SK-N-MC (cell line): ENCODE results near the gene C4A.
"Not testable (repeated sequence)": the region's sequence is repeated elsewhere in the genome, so short reads cannot be mapped to it uniquely, and the experiment has no call there.

Experiments used
- DNase-seq: peaks from one replicate; pipeline ENCODE4 v3.0.0-alpha.2; 2011; ENCODE audit warnings: low read depth, low spot score
- H3K27ac ChIP-seq: fragments of 200-600 bp; sonication (generic); 2 replicates; pipeline ENCODE4 v1.5.1; 2016; ENCODE audit warnings: mixed run types
- H3K36me3 ChIP-seq: fragments of 200-600 bp; sonication (generic); 2 replicates; pipeline ENCODE4 v1.6.1; 2017; ENCODE audit warnings: antibody characterized with exemption, low read length, mixed read lengths; ENCODE audit not compliant: insufficient read depth
- H3K4me3 ChIP-seq: fragments of 200-600 bp; sonication (generic); 2 replicates; pipeline ENCODE4 v1.5.1; 2016
- H3K9ac ChIP-seq: fragments of 200-600 bp; sonication (generic); 2 replicates; pipeline ENCODE4 v1.8.0; 2017; ENCODE audit warnings: mixed run types, mixed read lengths; ENCODE audit not compliant: insufficient read length
- H3K9me3 ChIP-seq: fragments of 200-600 bp; sonication (generic); 2 replicates; pipeline ENCODE4 v1.6.1; 2017; ENCODE audit warnings: low read depth, mild to moderate bottlenecking, antibody characterized with exemption, low read length, moderate library complexity, mixed read lengths

The C4A gene

DNA sequence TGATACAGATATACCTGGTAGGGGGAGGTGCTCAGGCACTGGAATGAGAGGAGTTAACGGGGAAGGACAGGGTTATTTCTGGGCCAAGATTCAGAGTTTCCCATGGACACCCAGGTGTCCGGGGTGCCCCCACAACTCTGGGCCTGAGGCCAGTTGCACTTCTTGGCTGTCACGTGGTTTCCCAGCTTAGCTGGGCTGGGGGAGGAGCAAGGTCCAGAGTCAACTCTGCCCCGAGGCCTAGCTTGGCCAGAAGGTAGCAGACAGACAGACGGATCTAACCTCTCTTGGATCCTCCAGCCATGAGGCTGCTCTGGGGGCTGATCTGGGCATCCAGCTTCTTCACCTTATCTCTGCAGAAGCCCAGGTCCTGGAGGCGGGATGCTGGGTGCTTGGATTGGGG is 32.7 kb downstream of the C4A start, which contains the start of gene C4B:
Gene C4B (plus strand): TSS at position 249 of the 400 bp plus-strand sequence. CDS start 51 bp downstream, at position 300.
- not testable (repeated sequence) for H3K4me3 ChIP-seq, H3K9me3 ChIP-seq, DNase-seq, H3K9ac ChIP-seq, H3K27ac ChIP-seq, H3K36me3 ChIP-seq

DNA sequence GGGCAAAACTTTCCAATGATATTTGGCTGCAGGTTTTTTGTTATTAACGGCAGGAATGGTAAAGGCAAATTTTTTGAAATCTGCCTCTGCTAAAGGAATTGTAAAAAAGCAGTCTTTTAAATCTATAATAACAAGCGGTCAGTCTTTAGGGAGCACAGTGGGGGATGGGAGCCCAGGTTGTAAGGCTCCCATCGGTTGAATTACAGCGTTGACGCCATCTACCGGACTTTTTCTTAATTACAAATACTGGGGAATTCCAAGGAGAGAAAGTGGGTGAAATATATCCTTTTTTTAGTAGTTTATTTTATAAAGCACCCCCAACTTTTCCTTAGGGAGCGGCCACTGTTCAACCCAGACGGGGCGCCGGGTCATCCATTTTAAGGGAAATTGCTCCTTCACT is 40.2 kb downstream of the C4A start:
- H3K9me3 ChIP-seq = not testable (repeated sequence)

DNA sequence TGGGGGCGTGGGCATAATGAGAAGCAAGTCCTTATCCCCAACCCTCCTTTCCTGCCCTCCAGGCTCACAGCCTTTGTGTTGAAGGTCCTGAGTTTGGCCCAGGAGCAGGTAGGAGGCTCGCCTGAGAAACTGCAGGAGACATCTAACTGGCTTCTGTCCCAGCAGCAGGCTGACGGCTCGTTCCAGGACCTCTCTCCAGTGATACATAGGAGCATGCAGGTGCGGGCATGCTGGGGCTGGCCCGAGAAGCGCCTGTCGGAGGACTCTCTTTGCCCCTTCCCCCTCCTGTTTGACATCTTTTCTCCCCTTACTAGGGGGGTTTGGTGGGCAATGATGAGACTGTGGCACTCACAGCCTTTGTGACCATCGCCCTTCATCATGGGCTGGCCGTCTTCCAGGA is 46.8 kb downstream of the C4A start:
- not testable (repeated sequence) for H3K9me3 ChIP-seq, H3K27ac ChIP-seq, H3K9ac ChIP-seq, H3K4me3 ChIP-seq, H3K36me3 ChIP-seq, DNase-seq

More for the DNA sequence above, 40.2 kb downstream of the C4A start:
- not testable (repeated sequence) for H3K27ac ChIP-seq, H3K36me3 ChIP-seq, H3K9ac ChIP-seq, H3K4me3 ChIP-seq, DNase-seq

DNA sequence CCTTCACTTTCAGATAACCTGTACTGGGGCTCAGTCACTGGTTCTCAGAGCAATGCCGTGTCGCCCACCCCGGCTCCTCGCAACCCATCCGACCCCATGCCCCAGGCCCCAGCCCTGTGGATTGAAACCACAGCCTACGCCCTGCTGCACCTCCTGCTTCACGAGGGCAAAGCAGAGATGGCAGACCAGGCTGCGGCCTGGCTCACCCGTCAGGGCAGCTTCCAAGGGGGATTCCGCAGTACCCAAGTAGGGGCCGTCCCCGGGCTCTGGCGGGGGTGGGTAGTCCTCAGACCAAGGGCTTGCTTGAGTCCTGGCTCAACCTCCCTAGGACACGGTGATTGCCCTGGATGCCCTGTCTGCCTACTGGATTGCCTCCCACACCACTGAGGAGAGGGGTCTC is 47.7 kb downstream of the C4A start:
- H3K9me3 ChIP-seq, DNase-seq, H3K4me3 ChIP-seq, H3K9ac ChIP-seq, H3K27ac ChIP-seq, H3K36me3 ChIP-seq: not testable (repeated sequence)

DNA sequence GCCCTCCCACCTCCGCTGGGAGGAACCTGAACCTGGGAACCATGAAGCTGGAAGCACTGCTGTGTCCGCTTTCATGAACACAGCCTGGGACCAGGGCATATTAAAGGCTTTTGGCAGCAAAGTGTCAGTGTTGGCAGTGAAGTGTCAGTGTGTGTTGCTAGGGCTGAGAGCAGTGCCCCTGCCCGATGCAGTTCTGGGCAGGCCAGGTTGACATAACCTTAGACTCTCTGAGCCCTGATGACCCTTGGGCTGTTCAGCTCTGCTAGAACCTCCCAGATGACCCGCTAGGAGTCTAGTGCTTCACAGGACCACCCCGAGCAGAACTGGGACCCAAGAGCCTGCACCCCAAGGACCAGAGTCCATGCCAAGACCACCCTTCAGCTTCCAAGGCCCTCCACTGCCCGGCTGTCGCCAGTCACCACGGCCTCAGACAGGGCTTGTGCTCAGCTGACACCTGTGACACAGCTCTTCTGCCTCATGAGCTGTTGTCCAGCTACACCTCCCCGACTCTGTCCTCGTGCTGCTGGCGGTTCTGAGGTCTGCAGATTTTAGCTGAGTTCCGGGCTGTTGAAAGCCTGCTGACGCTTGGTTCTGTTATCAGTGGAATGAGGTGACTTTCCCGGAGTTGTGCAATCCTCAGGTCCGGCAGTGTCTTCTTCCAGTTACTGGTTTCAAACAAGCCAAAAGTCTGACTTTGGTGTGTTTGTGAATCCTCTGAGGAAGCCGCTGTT is 53.6 kb downstream of the C4A start:
- H3K9ac ChIP-seq, H3K4me3 ChIP-seq, H3K36me3 ChIP-seq, H3K9me3 ChIP-seq, DNase-seq, H3K27ac ChIP-seq: not testable (repeated sequence)

DNA sequence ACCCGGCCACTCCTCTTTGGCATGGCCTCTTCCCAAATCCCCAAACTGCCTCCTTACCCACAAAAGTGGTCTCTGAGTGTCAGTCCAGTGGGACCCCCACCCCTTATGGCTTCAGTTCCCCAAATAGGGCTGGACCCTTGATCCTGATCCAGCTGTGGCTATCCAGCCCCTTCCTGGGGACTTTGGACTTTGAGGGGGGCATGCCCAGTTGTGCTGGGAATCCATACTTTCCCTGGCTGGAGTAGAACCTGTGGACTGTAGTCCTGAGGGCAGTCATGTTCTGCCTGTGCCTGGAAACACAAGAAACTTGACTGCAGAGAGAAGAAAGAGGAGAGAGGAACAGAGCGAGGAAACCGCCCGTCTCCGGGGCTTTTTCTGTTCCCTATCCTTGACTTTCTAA is 55.3 kb downstream of the C4A start:
- H3K27ac ChIP-seq, H3K9ac ChIP-seq, H3K4me3 ChIP-seq, H3K9me3 ChIP-seq, H3K36me3 ChIP-seq, DNase-seq: not testable (repeated sequence)

DNA sequence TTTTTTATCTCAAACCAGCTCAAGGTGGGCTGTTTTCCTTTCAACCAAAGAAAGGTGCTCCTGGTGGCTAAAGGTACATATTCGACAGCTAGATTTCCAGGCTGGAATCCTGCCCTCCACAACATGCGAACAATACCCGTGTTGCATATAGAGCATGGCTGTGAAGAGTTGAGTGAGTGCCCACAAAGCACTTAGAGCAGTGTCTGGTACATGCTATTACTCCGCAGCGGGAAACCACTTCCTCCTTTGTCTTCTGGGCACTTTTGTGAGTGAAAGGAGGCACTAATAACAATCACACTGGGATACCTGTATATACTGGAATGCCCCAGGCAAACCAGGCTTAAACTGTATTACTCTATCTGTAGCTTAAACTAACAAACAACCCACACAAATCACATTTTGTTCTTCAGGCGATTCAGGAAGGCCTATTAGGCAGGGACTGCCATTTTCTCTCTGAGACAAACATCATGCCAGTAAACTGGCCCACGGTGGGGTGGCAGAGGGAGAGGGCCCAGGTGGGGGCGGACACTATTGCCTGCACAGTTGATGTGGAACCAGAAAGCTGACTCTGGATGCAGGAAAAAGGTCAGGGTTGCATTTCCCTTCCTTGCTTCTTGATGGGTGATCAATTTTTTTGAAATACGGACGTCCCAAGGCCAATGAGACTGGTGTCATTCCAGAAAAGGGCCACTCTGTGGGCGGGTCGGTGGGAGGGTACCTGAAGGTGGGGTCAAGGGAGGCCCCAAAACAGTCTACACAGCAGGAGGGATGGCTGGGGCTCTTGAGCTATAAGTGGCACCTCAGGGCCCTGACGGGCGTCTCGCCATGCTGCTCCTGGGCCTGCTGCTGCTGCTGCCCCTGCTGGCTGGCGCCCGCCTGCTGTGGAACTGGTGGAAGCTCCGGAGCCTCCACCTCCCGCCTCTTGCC is 56.0 kb downstream of the C4A start, which contains the start of gene CYP21A2:
Gene CYP21A2 (plus strand): TSS at position 818 of the 927 bp plus-strand sequence. CDS start 8 bp downstream, at position 826.
- not testable (repeated sequence) for H3K36me3 ChIP-seq, DNase-seq

DNA sequence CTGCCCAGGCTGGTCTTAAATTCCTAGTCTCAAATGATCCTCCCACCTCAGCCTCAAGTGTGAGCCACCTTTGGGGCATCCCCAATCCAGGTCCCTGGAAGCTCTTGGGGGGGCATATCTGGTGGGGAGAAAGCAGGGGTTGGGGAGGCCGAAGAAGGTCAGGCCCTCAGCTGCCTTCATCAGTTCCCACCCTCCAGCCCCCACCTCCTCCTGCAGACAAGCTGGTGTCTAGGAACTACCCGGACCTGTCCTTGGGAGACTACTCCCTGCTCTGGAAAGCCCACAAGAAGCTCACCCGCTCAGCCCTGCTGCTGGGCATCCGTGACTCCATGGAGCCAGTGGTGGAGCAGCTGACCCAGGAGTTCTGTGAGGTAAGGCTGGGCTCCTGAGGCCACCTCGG is 57.0 kb downstream of the C4A start:
- DNase-seq, H3K4me3 ChIP-seq, H3K9ac ChIP-seq, H3K9me3 ChIP-seq, H3K27ac ChIP-seq, H3K36me3 ChIP-seq: not testable (repeated sequence)

More for the DNA sequence above, 56.0 kb downstream of the C4A start, which contains the start of gene CYP21A2:
- H3K27ac ChIP-seq, H3K4me3 ChIP-seq, H3K9me3 ChIP-seq, H3K9ac ChIP-seq: not testable (repeated sequence)

DNA sequence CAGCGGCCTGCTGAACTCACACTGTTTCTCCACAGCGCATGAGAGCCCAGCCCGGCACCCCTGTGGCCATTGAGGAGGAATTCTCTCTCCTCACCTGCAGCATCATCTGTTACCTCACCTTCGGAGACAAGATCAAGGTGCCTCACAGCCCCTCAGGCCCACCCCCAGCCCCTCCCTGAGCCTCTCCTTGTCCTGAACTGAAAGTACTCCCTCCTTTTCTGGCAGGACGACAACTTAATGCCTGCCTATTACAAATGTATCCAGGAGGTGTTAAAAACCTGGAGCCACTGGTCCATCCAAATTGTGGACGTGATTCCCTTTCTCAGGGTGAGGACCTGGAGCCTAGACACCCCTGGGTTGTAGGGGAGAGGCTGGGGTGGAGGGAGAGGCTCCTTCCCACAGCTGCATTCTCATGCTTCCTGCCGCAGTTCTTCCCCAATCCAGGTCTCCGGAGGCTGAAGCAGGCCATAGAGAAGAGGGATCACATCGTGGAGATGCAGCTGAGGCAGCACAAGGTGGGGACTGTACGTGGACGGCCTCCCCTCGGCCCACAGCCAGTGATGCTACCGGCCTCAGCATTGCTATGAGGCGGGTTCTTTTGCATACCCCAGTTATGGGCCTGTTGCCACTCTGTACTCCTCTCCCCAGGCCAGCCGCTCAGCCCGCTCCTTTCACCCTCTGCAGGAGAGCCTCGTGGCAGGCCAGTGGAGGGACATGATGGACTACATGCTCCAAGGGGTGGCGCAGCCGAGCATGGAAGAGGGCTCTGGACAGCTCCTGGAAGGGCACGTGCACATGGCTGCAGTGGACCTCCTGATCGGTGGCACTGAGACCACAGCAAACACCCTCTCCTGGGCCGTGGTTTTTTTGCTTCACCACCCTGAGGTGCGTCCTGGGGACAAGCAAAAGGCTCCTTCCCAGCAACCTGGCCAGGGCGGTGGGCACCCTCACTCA is 57.7 kb downstream of the C4A start:
- not testable (repeated sequence) for H3K9me3 ChIP-seq, DNase-seq, H3K4me3 ChIP-seq, H3K27ac ChIP-seq, H3K36me3 ChIP-seq, H3K9ac ChIP-seq

DNA sequence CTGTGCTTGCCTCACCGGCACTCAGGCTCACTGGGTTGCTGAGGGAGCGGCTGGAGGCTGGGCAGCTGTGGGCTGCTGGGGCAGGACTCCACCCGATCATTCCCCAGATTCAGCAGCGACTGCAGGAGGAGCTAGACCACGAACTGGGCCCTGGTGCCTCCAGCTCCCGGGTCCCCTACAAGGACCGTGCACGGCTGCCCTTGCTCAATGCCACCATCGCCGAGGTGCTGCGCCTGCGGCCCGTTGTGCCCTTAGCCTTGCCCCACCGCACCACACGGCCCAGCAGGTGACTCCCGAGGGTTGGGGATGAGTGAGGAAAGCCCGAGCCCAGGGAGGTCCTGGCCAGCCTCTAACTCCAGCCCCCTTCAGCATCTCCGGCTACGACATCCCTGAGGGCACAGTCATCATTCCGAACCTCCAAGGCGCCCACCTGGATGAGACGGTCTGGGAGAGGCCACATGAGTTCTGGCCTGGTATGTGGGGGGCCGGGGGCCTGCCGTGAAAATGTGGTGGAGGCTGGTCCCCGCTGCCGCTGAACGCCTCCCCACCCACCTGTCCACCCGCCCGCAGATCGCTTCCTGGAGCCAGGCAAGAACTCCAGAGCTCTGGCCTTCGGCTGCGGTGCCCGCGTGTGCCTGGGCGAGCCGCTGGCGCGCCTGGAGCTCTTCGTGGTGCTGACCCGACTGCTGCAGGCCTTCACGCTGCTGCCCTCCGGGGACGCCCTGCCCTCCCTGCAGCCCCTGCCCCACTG is 58.6 kb downstream of the C4A start:
- not testable (repeated sequence) for H3K4me3 ChIP-seq, H3K9ac ChIP-seq, H3K27ac ChIP-seq, H3K36me3 ChIP-seq, DNase-seq, H3K9me3 ChIP-seq

DNA sequence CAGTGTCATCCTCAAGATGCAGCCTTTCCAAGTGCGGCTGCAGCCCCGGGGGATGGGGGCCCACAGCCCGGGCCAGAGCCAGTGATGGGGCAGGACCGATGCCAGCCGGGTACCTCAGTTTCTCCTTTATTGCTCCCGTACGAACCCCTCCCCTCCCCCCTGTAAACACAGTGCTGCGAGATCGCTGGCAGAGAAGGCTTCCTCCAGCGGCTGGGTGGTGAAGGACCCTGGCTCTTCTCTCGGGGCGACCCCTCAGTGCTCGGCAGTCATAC is 59.1 kb downstream of the C4A start:
- not testable (repeated sequence) for H3K36me3 ChIP-seq, H3K27ac ChIP-seq, H3K9me3 ChIP-seq, H3K4me3 ChIP-seq, DNase-seq, H3K9ac ChIP-seq

DNA sequence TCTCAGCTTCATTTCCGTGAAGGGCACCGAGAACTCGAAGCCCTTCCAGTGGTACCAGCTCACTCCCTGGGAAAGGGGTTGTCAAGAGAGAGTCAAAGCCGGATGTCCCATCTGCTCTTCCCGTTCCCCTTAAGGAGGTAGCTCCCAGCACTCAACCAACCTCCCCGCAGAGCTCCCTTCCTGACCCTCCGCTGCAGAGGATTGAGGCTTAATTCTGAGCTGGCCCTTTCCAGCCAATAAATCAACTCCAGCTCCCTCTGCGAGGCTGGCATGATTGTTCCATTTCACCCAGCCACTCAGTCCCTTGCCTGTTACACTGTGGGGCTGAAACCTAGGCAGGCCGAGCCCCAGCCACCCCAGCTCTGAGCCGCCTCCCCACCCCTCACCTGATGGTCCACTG is 59.5 kb downstream of the C4A start:
- not testable (repeated sequence) for H3K4me3 ChIP-seq, H3K9me3 ChIP-seq, H3K27ac ChIP-seq, H3K9ac ChIP-seq, H3K36me3 ChIP-seq, DNase-seq

DNA sequence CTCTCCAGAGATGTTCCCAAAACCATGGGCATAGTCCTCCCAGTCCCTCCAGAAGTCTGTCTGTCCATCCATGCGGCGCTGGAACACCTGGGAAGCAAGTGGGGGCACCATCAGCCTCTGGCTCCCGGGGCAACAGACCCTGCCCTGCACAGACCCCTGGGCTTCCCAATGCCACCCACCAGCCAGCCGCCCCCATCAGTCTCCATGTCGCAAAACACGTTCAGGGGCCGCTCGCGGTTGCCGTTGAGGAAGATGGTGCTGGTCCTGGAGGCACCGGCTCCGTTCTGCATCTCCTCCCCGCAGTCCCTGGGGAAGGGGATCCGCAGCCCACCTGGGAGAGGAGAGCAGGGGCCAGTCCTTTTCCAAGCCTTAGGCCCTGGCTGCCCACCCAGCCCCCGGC is 60.4 kb downstream of the C4A start:
- H3K9me3 ChIP-seq, H3K27ac ChIP-seq, H3K4me3 ChIP-seq, H3K9ac ChIP-seq, H3K36me3 ChIP-seq, DNase-seq: not testable (repeated sequence)
